Measurements from ENCODE around the gene CACNA2D3.

GRCh38 chr3:54458357-54458756, 336.0 kb downstream of the CACNA2D3 start:
- TF ChIP-seq CTCF (IDR thresholded peaks at IDR 0.05): no peak
- no peak for TF ChIP-seq POLR2A (IDR thresholded peaks at IDR 0.05)

Measured in lower leg skin (tissue), 3 donors.